SU-DHL-6 (cell line): Measurements from ENCODE around the gene TRMT1.
A peak's percentile ranks its signal among the peaks of the same experiment; 100 is the strongest.

Source experiments
- CTCF ChIP-seq: fragments of 200-600 bp; sonication (generic); IDR thresholded peaks from one replicate; pipeline ENCODE4 v1.5.1; 2017; ENCODE audit warnings: antibody characterized with exemption, mild to moderate bottlenecking, low read length, moderate library complexity; ENCODE audit not compliant: insufficient read depth, poor library complexity, severe bottlenecking
- EZH2phosphoT487 ChIP-seq: fragments of 200-600 bp; sonication (generic), shearing (Covaris generic); conservative IDR thresholded peaks from 2 replicates; pipeline ENCODE4 v1.6.1; 2018; ENCODE audit warnings: mild to moderate bottlenecking, antibody characterized with exemption, low read length, moderate library complexity, mixed read lengths

DNA sequence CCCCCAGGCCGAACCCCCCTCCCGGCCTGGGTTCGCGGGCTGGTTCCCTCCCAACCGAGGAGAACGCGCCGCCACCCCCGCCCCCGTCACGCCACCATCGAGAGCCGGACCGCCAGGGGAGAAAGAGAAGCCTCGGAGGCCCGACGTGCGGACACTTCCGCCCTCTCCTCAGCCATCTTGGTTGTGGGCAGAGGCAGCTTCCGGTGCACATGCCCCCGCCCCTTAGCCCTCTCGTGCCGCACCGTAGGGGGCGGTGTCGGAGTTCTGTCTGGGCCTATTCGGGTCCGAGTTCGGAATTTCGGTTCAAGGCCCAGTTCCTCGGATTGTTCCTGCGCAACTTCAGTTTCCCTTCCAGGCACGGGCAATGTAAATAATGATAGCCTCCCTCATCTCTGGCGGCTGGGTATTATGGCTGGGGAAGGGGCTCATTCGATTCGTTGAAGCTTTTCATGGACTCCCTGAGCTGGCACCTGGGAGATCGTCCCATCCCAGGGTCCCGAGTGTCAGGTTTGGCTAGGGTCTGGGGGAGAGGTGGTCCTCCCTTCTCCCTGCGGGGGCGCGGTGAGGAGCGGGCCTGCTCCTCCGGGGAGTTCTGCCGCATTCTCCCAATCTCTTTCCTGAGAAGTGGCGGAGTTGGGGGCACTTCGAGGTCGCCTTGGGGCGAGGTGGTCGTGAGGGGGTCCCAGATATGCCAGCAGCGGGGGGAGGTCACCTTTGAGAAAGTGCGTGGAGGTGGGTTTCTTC lies 33.8 kb upstream of the TRMT1 start, which contains the start of the genes IER2 and STX10:
- TF ChIP-seq CTCF (peak; percentile 22), EZH2phosphoT487 (no peak)
